ENCODE measurements around the gene RD3L. TPM values are rescaled to one million over a fixed set of nuclear protein-coding genes. Genes with fewer than 3 reads are reported as not detected.

The RD3L gene
- total and polyA plus RNA-seq, 2 experiments from 2014 or later, result not detected

- H4K20me1 ChIP-seq (ENCODE audit: insufficient read depth), result no peaks in the 10 kb centered on the region
- H3K79me2 ChIP-seq (ENCODE audit: insufficient read depth), result no peaks in the 10 kb centered on the region
- no peak for DNase-seq
- H3K36me3 ChIP-seq (ENCODE audit: low read depth), result no peaks in the 10 kb centered on the region
- 42 to 46% methylated on average over 11 of the region's 11 CpGs for WGBS, 2 experiments (ENCODE audit: low coverage in 1 of 2, low lambda C conversion rate in 2 of 2, missing lambda C conversion rate in 2 of 2)
- peaks cover 4% of the 10 kb centered on the region; the same call in 1 of the 2 replicates for H3K27me3 ChIP-seq (replicated peaks; ENCODE audit: insufficient read depth)
- in situ Hi-C loops (cut with MboI), result no loop called here
- no peak overlapping the region for H3K9ac ChIP-seq
- no peak overlapping the region for H3K4me3 ChIP-seq
- no peaks in the 10 kb centered on the region for H3K4me1 ChIP-seq (ENCODE audit: insufficient read depth)
- no peak overlapping the region for H3K27ac ChIP-seq
- H3F3A ChIP-seq (ENCODE audit: insufficient read depth), result no peaks in the 10 kb centered on the region
- TF ChIP-seq EZH2phosphoT487 (IDR thresholded peaks at IDR 0.05; ENCODE audit: insufficient read depth, low read depth) (no peak), EZH2 (IDR thresholded peaks at IDR 0.05; ENCODE audit: insufficient read depth, poor library complexity, severe bottlenecking) (no peak)
- no peaks in the 10 kb centered on the region for H3K9me3 ChIP-seq (ENCODE audit: low read depth)
- H3K9me2 ChIP-seq (ENCODE audit: insufficient read depth), result no peaks in the 10 kb centered on the region
- no peak overlapping the region for H3K4me2 ChIP-seq (ENCODE audit: unreplicated experiment)
- H2AFZ ChIP-seq, result no peak overlapping the region
These were observed 18.2 kb upstream of the RD3L start for GRCh38 chr14:103960457-103961055.

- in situ Hi-C loops (cut with MboI), result no loop called here
- no peak for TF ChIP-seq EZH2phosphoT487 (IDR thresholded peaks at IDR 0.05; ENCODE audit: insufficient read depth, low read depth)
- no peak for TF ChIP-seq EZH2 (IDR thresholded peaks at IDR 0.05; ENCODE audit: insufficient read depth, poor library complexity, severe bottlenecking)
These were observed 6.9 kb upstream of the RD3L start for GRCh38 chr14:103949131-103949790.

DNA sequence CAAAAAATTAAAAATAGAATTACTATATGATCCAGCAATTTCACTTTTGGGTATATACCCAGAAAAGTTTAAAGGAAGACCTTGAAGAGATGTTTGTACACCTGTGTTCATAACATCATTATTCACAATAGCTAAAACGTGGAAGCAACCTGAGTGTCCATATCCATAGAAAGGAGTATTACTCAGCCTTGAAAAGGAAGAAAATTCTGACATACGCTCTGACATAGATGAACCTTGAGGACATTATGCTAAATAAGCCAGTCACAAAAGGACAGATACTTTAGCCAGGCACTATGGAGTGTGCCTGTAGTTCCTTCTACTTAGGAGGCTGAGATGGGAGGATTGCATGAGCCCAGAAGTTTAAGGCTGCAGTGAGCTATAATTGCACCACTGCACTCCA, 6.1 kb upstream of the RD3L start:
- no peak for DNase-seq
- no peaks in the 10 kb centered on the region for H3K79me2 ChIP-seq (ENCODE audit: insufficient read depth)
- TF ChIP-seq EZH2phosphoT487 (IDR thresholded peaks at IDR 0.05; ENCODE audit: insufficient read depth, low read depth), result no peak
- TF ChIP-seq EZH2 (IDR thresholded peaks at IDR 0.05; ENCODE audit: insufficient read depth, poor library complexity, severe bottlenecking), result no peak
- no peak overlapping the region for H3K27ac ChIP-seq
- no peak overlapping the region for H3K4me2 ChIP-seq (ENCODE audit: unreplicated experiment)
- no peaks in the 10 kb centered on the region for H3K4me1 ChIP-seq (ENCODE audit: insufficient read depth)
- no peak overlapping the region for H3K9ac ChIP-seq
- no peaks in the 10 kb centered on the region for H3F3A ChIP-seq (ENCODE audit: insufficient read depth)
- H3K4me3 ChIP-seq, result no peak overlapping the region
- no peaks in the 10 kb centered on the region for H3K9me2 ChIP-seq (ENCODE audit: insufficient read depth)
- in situ Hi-C loops (cut with MboI), result no loop called here
- H3K9me3 ChIP-seq (ENCODE audit: low read depth), result no peaks in the 10 kb centered on the region
- H3K27me3 ChIP-seq (replicated peaks; ENCODE audit: insufficient read depth), result peaks cover 7% of the 10 kb centered on the region; the same call in 1 of the 2 replicates
- WGBS, 2 experiments (ENCODE audit: low coverage in 1 of 2, low lambda C conversion rate in 2 of 2, missing lambda C conversion rate in 2 of 2), result 41 to 45% methylated on average over 2 of the region's 2 CpGs
- no peaks in the 10 kb centered on the region for H3K36me3 ChIP-seq (ENCODE audit: low read depth)
- H4K20me1 ChIP-seq (ENCODE audit: insufficient read depth), result no peaks in the 10 kb centered on the region
- no peak overlapping the region for H2AFZ ChIP-seq

More at GRCh38 chr14:103949131-103949790, 6.9 kb upstream of the RD3L start:
- 64 to 65% methylated on average over 5 of the region's 5 CpGs for WGBS, 2 experiments (ENCODE audit: low coverage in 1 of 2, low lambda C conversion rate in 2 of 2, missing lambda C conversion rate in 2 of 2)
- Histone ChIP-seq H3K9ac (no peak overlapping the region), H3K36me3 (ENCODE audit: low read depth) (no peaks in the 10 kb centered on the region), H3F3A (ENCODE audit: insufficient read depth) (no peaks in the 10 kb centered on the region), H3K9me2 (ENCODE audit: insufficient read depth) (no peaks in the 10 kb centered on the region), H4K20me1 (ENCODE audit: insufficient read depth) (no peaks in the 10 kb centered on the region), H3K4me1 (ENCODE audit: insufficient read depth) (no peaks in the 10 kb centered on the region), H3K9me3 (ENCODE audit: low read depth) (no peaks in the 10 kb centered on the region), H3K79me2 (ENCODE audit: insufficient read depth) (no peaks in the 10 kb centered on the region), H3K4me3 (no peak overlapping the region), H3K27ac (no peak overlapping the region), H2AFZ (no peak overlapping the region), H3K4me2 (ENCODE audit: unreplicated experiment) (no peak overlapping the region), H3K27me3 (replicated peaks; ENCODE audit: insufficient read depth) (peaks cover 7% of the 10 kb centered on the region; the same call in 1 of the 2 replicates)
- no peak for DNase-seq

GRCh38 chr14:103946975-103947374, 4.6 kb upstream of the RD3L start:
- no peaks in the 10 kb centered on the region for H3K36me3 ChIP-seq (ENCODE audit: low read depth)
- no peak overlapping the region for H3K9ac ChIP-seq
- peaks cover 18% of the 10 kb centered on the region for H3K27me3 ChIP-seq (replicated peaks; ENCODE audit: insufficient read depth)
- no peak for DNase-seq
- H4K20me1 ChIP-seq (ENCODE audit: insufficient read depth), result no peaks in the 10 kb centered on the region
- H2AFZ ChIP-seq, result no peak overlapping the region
- no peaks in the 10 kb centered on the region for H3F3A ChIP-seq (ENCODE audit: insufficient read depth)
- no peak for TF ChIP-seq EZH2phosphoT487 (IDR thresholded peaks at IDR 0.05; ENCODE audit: insufficient read depth, low read depth)
- no peak for TF ChIP-seq EZH2 (IDR thresholded peaks at IDR 0.05; ENCODE audit: insufficient read depth, poor library complexity, severe bottlenecking)
- H3K79me2 ChIP-seq (ENCODE audit: insufficient read depth), result no peaks in the 10 kb centered on the region
- 37 to 54% methylated on average over 2 of the region's 2 CpGs for WGBS, 2 experiments (ENCODE audit: low coverage in 1 of 2, low lambda C conversion rate in 2 of 2, missing lambda C conversion rate in 2 of 2)
- H3K9me2 ChIP-seq (ENCODE audit: insufficient read depth), result no peaks in the 10 kb centered on the region
- H3K27ac ChIP-seq, result no peak overlapping the region
- no peaks in the 10 kb centered on the region for H3K4me1 ChIP-seq (ENCODE audit: insufficient read depth)
- H3K4me3 ChIP-seq, result no peak overlapping the region
- H3K9me3 ChIP-seq (ENCODE audit: low read depth), result no peaks in the 10 kb centered on the region
- no peak overlapping the region for H3K4me2 ChIP-seq (ENCODE audit: unreplicated experiment)
- in situ Hi-C loops (cut with MboI), result no loop called here
